Large intestine (tissue), 3 donors: ENCODE data around the gene TEAD3. TPM values are rescaled to one million over a fixed set of nuclear protein-coding genes. Genes with fewer than 3 reads are reported as not detected.
"Not testable (repeated sequence)": the region's sequence is repeated elsewhere in the genome, so short reads cannot be mapped to it uniquely, and the experiment has no call there.

Experiments
- DNase-seq, 2 donors: peaks; one replicate each; pipeline versions ENCODE4 v3.0.0 to v3.0.0-alpha.2; 2013
- H3K27ac ChIP-seq: one replicate; pipeline ENCODE4 v1.5.1; 2013; ENCODE audit warnings: low read length
- H3K27me3 ChIP-seq: 2 replicates; pipeline ENCODE4 v1.6.1; 2013; ENCODE audit warnings: low read length; ENCODE audit not compliant: control insufficient read depth, insufficient read depth
- H3K36me3 ChIP-seq: 2 replicates; pipeline ENCODE4 v1.6.1; 2013; ENCODE audit warnings: low read length; ENCODE audit not compliant: control insufficient read depth, insufficient read depth
- H3K4me1 ChIP-seq: one replicate; pipeline ENCODE4 v1.6.1; 2013; ENCODE audit warnings: low read length; ENCODE audit not compliant: control insufficient read depth, insufficient read depth
- H3K4me3 ChIP-seq: one replicate; pipeline ENCODE4 v1.5.1; 2013; ENCODE audit warnings: low read length
- H3K9me3 ChIP-seq: one replicate; pipeline ENCODE4 v1.6.1; 2013; ENCODE audit warnings: mild to moderate bottlenecking, low read depth, low read length, moderate library complexity; ENCODE audit not compliant: control insufficient read depth
- WGBS: methylation state at CpG from one replicate; pipeline ENCODE4 v1.1.5; 2013; ENCODE audit warnings: low lambda C conversion rate; ENCODE audit not compliant: insufficient coverage; 5-methylcytosine and 5-hydroxymethylcytosine counted together
- polyA plus RNA-seq: library from polyadenylated mRNA; unstranded; fragments of 120-200 nt; gene quantifications from one replicate; pipeline ENCODE4 v1.2.1, GENCODE V29; 2013

The TEAD3 gene
- polyA plus RNA-seq, 1 donor = 41.2 TPM

- peaks cover 19% of the 10 kb centered on the region for H3K4me1 ChIP-seq
- H3K4me3 ChIP-seq = peak overlapping the region; percentile 33
- H3K27me3 ChIP-seq = no peaks in the 10 kb centered on the region
- WGBS = no CpG with 5 or more reads among the region's 20 CpGs
- DNase-seq = peak in 1 of 2 donors; percentile 37
- peaks cover 8% of the 10 kb centered on the region for H3K36me3 ChIP-seq
- H3K9me3 ChIP-seq = no peaks in the 10 kb centered on the region
- peak overlapping the region; percentile 30 for H3K27ac ChIP-seq
Measured at GRCh38 chr6:35451354-35452182, 45.3 kb downstream of the TEAD3 start.

- peaks cover 19% of the 10 kb centered on the region for H3K4me1 ChIP-seq
- H3K9me3 ChIP-seq = no peaks in the 10 kb centered on the region
- DNase-seq = peak; percentile 40 to 56
- no peaks in the 10 kb centered on the region for H3K27me3 ChIP-seq
- no peak overlapping the region for H3K27ac ChIP-seq
- H3K36me3 ChIP-seq = no peaks in the 10 kb centered on the region
- 80% methylated on average over 1 of the region's 14 CpGs for WGBS
- no peak overlapping the region for H3K4me3 ChIP-seq
Measured at GRCh38 chr6:35449287-35449881, 47.5 kb downstream of the TEAD3 start.

GRCh38 chr6:35448191-35448590 is 48.7 kb downstream of the TEAD3 start:
- Histone ChIP-seq H3K9me3 (no peaks in the 10 kb centered on the region), H3K27me3 (no peaks in the 10 kb centered on the region)
- WGBS = 100% methylated on average over 1 of the region's 7 CpGs

GRCh38 chr6:35445691-35446090 is 51.2 kb downstream of the TEAD3 start:
- no peak overlapping the region for H3K27ac ChIP-seq
- no peaks in the 10 kb centered on the region for H3K4me1 ChIP-seq
- H3K27me3 ChIP-seq = no peaks in the 10 kb centered on the region
- no peaks in the 10 kb centered on the region for H3K9me3 ChIP-seq
- H3K36me3 ChIP-seq = no peaks in the 10 kb centered on the region
- H3K4me3 ChIP-seq = no peak overlapping the region
- WGBS = no CpG with 5 or more reads among the region's 7 CpGs
- no peak for DNase-seq

More at GRCh38 chr6:35448191-35448590, 48.7 kb downstream of the TEAD3 start:
- Histone ChIP-seq H3K4me1 (peaks cover 11% of the 10 kb centered on the region), H3K36me3 (no peaks in the 10 kb centered on the region), H3K4me3 (no peak overlapping the region), H3K27ac (no peak overlapping the region)
- no peak for DNase-seq

GRCh38 chr6:35443341-35444030 is 53.4 kb downstream of the TEAD3 start:
- Histone ChIP-seq H3K27ac (no peak overlapping the region), H3K4me3 (no peak overlapping the region), H3K27me3 (no peaks in the 10 kb centered on the region), H3K9me3 (no peaks in the 10 kb centered on the region), H3K4me1 (no peaks in the 10 kb centered on the region), H3K36me3 (no peaks in the 10 kb centered on the region)
- WGBS = no CpG with 5 or more reads among the region's 9 CpGs
- no peak for DNase-seq

- H3K36me3 ChIP-seq = no peaks in the 10 kb centered on the region
- WGBS = no CpG with 5 or more reads among the region's 5 CpGs
- no peaks in the 10 kb centered on the region for H3K27me3 ChIP-seq
- no peak overlapping the region for H3K27ac ChIP-seq
- no peaks in the 10 kb centered on the region for H3K4me1 ChIP-seq
- H3K9me3 ChIP-seq = no peaks in the 10 kb centered on the region
- H3K4me3 ChIP-seq = no peak overlapping the region
- no peak for DNase-seq
Measured at GRCh38 chr6:35442693-35443092, 54.2 kb downstream of the TEAD3 start.

GRCh38 chr6:35441642-35442041 is 55.2 kb downstream of the TEAD3 start:
- Histone ChIP-seq H3K4me1 (no peaks in the 10 kb centered on the region), H3K27me3 (no peaks in the 10 kb centered on the region), H3K4me3 (no peak overlapping the region), H3K9me3 (no peaks in the 10 kb centered on the region), H3K36me3 (no peaks in the 10 kb centered on the region), H3K27ac (no peak overlapping the region)
- no peak for DNase-seq
- WGBS = no CpG with 5 or more reads among the region's 4 CpGs

- Histone ChIP-seq H3K27me3 (no peaks in the 10 kb centered on the region), H3K4me3 (no peak overlapping the region), H3K4me1 (peaks cover 2% of the 10 kb centered on the region), H3K36me3 (no peaks in the 10 kb centered on the region), H3K9me3 (no peaks in the 10 kb centered on the region), H3K27ac (no peak overlapping the region)
- WGBS = no CpG with 5 or more reads among the region's 3 CpGs
- DNase-seq = no peak
Measured at GRCh38 chr6:35441205-35441604, 55.7 kb downstream of the TEAD3 start.

- peaks cover 9% of the 10 kb centered on the region for H3K4me1 ChIP-seq
- no CpG with 5 or more reads among the region's 3 CpGs for WGBS
- no peak overlapping the region for H3K4me3 ChIP-seq
- no peaks in the 10 kb centered on the region for H3K36me3 ChIP-seq
- no peak for DNase-seq
- H3K9me3 ChIP-seq = no peaks in the 10 kb centered on the region
- no peaks in the 10 kb centered on the region for H3K27me3 ChIP-seq
- H3K27ac ChIP-seq = no peak overlapping the region
Measured at GRCh38 chr6:35439308-35439707, 57.6 kb downstream of the TEAD3 start.

GRCh38 chr6:35438378-35439065 is 58.4 kb downstream of the TEAD3 start:
- H3K27ac ChIP-seq, H3K36me3 ChIP-seq, H3K27me3 ChIP-seq, H3K4me3 ChIP-seq, H3K4me1 ChIP-seq, H3K9me3 ChIP-seq: not testable (repeated sequence)
- no CpG with 5 or more reads among the region's 7 CpGs for WGBS
- DNase-seq = peak in 1 of 2 donors; percentile 63
